ENCODE measurements around the gene ARID1B.
A peak's percentile ranks its signal among the peaks of the same experiment; 100 is the strongest.

Gene ARID1B

DNA sequence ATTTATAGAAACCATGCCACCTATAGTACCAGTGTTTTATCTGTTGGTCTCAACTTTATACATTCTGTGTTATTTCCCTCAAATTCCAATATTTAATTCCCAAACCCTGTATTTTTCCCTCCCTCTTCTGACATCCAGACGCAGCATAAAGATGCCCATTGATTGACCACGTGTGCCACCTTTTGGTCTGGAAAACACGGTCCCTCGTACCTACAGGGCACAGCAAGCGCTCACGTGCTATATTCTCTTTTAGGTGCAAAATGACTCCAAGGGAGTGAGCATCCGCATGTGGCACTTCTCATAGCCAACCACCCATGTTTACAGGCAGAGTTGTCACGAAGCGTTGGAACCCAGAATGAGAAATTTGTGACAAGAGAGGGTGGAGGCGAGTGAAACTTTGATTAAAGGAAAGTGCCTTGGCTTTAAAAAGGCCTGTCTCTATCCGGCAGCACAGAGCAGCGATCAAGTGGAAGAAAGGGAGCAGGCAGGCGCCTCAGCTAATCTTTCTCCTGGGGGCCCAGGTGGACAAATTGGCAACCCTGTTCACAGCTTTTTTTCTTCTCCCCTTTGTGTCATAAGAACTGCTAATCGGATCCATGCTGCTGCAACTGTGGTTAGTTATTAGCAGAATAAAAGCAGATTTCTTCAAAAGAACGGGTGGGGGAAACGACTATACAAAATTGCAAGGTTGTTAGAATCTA lies 320.2 kb downstream of the ARID1B start:
- no peak for DNase-seq (ENCODE audit: low read depth in 2 of 2)

DNA sequence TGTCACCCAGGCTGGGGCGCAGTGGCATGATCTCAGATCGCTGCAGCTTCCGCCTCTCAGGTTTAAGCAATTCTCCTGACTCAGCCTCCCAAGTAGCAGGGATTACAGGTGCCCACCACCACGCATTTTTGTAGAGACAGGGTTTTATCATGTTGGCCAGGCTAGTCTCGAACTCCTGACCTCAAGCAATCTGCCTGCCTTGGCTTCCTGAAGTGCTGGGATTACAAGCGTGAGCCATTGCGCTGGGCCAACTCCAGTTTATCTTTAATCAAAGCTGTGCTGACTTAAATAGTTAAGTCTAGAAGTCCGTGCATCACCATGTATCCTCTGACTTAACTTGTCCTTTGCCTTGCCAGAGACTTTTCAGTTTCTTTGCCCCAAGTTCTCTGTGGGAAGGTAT lies 321.8 kb downstream of the ARID1B start:
- DNase-seq (ENCODE audit: low read depth in 2 of 2), result no peak

DNA sequence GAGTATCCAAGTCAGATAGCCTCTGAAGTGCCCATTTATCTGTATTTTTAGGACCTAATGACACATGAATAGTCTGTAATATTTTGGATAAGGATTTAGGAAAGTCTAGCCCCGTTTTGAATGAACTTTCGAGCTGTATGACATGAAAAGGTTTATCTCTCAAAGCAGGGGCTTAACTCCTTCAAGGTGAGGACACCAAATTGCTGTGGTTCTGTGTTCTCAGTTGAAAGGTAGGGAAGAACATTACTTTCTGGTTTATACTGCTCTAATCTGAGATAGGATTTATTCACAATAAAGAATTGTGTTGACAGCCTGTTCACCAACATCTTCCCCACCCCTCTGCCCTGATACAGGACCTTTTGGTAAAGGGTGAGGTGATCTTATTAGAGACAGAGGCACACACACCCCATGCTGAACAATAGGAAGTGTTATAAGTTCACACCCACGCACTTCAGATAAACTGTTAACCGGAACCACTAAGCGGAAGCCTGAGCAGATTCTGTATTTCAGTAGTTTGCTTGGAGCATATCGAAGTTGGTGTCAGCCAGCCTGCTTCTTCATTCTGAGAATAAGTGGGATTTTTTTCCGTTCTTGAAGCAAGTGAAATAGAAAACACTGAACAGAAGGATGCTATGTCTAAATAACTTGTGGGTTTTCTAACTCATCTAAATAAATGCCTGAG lies 322.9 kb downstream of the ARID1B start:
- peak in 1 of 2 donors; percentile 6 for DNase-seq (ENCODE audit: low read depth in 2 of 2)

DNA sequence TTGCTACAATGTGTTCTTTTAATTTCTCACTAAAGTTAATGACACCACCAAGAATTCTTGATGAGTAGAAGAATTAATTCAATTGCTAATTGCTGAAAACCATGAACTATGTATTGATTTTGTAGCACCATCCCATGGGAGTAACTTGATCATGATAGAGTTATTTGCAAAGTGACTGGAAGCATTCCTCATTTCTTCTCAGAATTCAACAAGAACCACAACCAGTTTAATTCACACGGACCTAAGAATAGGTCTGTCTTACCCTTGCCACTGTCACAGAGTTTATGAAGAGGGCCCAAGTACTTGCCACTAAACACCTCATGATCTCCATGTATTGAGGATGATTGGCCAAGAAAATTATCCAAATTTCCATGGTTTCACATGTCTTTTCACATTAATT lies 324.0 kb downstream of the ARID1B start:
- no peak for DNase-seq (ENCODE audit: low read depth in 2 of 2)

DNA sequence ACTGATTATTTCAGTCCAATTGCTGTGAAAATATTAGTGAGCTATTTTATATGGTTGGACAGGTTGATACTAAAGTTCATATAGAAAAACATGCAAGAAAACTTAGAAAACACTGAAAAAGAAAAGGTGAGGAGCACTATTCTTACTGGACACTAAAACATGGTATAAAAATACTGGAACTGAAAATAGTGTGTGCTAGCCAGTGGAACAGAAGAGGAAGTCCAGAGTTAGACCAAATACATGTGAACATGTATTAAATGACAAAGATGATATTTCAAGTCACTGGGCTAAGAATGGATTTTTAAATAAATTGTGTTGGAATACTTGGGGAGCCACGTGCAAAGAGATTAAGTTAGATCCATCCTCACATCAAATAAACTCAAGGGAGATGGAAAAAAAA lies 327.6 kb downstream of the ARID1B start:
- no peak for DNase-seq (ENCODE audit: low read depth in 2 of 2)

DNA sequence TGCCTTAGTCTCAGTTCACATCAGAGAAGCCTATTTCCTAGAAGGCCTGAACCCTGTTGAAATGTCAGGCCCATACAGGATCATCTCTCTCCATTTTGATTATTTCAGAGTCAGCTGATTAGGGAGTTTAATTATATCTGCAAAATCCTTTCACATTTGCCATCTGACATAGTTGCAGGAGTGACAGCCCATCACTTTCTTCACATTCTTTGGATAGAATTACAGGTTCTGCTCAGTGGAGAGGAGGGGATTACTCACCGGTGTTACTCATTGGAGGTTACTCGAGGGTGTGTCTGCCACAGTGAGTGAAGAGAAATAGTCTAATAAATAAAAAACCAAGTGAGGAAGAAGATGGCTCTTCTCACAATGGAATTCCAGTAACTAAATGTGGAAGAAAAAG lies 329.3 kb downstream of the ARID1B start:
- DNase-seq (ENCODE audit: low read depth in 2 of 2), result no peak

DNA sequence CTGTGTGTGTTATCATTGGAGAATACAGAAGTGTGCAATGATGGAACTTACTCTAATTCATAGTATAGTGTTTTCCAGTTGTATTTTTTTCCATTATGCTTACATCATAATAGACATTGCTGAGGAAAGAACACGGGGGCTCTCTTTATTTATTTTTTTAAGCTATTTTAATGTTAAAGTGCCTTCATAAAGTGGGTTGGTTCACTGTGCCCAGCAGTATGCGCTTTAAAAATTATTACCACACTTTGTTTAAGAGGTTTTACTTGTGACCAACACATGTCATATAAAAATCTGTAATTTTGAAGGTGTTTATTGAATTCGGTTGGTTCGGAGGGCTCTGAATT lies 330.4 kb downstream of the ARID1B start:
- DNase-seq (ENCODE audit: low read depth in 2 of 2), result no peak

DNA sequence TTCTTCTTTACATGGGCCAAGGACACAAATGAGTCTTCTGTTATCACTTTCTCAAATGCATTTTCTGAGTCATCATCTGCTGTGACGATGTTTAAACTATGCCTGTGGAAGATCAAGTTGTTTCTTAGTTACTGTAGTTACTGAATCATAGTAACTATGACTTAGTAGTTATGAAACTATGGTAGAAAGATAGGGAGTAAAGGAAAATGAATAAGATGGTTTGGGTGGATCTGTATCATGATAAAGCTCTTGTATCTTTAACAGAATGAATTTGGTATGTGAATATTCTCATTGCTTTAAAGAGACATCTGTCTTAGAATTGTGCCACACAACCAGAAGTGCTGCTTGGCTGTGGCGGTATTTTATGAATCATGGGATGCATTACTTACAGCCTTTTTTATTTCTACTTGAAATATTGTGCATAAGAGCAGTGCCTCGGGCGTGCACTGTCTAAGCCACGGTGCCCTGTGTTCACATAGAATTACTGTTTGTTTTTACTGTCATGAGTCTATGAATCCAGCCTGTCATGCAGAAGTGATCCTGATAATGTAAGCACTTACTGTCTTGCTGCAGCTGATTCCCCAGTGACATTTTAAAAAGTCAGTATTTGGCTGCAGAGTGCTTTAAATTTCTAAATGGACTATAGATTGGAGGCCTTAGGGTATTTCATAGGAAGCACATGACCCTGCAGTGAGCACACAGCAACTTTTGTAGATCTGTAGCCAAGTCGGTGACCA lies 330.9 kb downstream of the ARID1B start:
- no peak for DNase-seq (ENCODE audit: low read depth in 2 of 2)

DNA sequence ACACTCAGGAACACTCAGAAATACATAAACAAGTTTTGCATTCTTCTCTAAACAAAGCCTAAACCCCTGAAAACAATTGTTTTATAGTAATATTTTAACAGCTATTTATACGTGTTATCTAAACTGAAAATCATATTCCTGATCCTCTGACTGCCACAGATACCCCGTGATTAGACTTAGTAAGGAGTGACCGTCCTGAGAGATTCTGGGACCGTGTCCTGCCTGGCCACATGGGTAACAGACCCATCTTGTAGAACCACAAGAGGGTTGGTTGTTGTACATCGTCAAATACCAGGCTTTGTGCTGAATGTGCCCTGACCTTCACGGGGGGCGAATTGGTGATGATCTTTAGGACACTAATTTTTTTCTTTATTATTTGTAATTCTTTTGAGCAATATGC lies 331.7 kb downstream of the ARID1B start:
- no peak for DNase-seq (ENCODE audit: low read depth in 2 of 2)

DNA sequence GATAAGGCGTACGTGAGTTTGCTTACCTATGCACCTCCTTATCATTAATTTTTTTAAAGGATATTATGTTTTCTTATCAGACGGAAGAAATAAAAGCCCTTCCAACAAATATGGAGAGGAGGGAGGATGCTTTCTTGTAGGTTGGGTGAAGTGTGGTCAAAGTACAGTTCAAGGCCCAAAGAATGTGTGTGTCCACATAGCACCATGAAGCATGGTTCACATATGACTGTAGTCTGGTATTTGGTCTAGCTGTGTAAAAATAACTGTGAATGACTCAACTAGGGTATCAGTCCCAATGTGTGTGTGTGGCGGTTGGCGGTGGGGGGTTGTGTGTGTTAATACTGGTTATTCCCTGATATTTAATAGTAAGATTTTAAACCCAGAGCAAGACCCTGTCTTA lies 333.4 kb downstream of the ARID1B start:
- no peak for DNase-seq (ENCODE audit: low read depth in 2 of 2)

DNA sequence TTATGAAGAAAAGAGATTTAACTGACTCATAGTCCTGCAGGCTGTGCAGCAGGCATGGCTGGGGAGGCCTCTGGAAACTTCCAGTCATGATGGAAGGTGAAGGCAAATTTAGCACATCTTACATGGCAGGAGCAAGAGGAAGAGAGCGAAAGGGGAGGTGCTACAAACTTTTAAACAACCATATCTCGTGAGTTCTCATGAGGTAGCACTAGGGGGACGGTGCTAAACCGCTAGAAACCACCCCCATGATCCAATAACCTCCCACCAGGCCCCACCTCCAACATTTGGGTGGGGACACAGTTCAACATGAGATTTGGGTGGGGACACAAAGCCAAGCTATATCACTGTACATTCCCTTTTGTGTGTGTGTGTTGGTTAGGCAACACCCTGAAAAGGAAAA lies 336.2 kb downstream of the ARID1B start:
- no peak for DNase-seq (ENCODE audit: low read depth in 2 of 2)

DNA sequence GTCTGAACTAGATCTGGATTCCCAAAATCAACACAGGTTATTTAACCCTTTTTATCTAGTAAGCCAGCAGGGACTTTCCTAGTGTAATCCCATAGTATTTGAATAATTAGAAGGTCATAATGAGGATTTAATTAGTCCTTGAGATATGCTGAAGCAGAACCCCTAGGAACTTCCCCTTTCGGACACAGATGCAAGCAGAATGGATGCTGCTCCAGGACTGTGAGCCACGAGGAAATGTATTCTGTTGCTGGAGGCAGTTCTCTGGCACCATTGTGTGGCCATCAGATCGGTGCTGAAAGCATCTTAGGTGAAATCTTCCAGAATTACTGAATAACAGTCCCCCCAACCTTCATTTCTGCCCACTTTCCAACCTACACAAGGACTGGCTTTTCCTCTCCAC lies 339.2 kb downstream of the ARID1B start:
- no peak for DNase-seq (ENCODE audit: low read depth in 2 of 2)

DNA sequence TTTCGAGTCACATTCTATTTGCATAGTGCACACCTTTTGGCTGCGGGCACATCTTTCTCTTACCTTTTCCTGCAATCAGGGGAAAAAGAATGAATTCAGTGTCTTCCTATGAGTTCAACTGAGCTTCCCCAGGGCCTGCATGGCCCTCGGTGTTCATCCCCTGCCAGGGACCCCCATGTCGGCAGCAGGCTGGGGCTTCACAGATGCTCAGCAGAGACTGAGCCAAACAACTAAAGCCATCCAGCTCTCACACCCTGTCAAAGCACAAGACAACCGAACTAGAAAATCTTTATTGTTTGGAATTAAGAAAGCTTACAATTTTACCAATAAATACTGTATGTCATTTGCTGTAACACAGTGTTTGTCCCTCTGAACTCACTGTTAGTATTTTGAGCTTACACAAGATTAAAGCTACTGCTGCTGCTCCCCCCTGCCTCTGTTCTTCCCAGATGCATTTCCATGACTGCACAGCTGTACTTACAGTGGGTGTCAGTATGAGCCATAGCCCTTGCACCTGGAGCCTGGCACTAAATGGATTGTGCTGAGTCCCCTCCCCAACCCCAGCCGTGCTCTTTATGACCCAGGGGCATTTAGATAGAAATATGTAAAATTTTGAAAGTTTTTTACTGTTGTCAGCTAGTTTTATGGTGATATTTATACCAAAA lies 340.4 kb downstream of the ARID1B start:
- DNase-seq (ENCODE audit: low read depth in 2 of 2), result no peak

DNA sequence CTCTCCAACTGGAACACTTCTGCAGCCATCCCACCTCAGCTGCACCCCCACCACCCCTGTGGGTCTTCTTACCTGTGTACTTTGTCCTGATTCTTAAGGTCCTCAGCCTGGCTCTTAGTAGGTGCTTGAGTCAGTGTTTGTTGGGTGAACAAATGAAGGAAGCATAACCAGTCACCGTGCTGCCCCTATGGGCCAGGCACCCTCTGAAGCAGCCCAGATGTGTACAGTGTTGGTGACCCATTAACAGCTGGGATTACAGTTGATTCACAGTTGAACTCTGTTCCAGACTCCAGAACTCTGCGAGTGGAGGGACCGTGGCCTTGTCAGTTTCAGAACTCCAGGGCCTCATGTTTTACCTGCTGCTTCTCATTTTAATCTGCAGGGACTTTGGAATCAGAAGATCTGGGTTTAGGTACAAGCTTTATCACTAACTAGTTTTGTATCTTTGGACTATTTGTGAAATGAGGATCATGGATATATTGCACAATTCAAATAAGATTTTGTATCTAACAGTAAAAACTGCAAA lies 342.4 kb downstream of the ARID1B start:
- DNase-seq (ENCODE audit: low read depth in 2 of 2), result no peak

DNA sequence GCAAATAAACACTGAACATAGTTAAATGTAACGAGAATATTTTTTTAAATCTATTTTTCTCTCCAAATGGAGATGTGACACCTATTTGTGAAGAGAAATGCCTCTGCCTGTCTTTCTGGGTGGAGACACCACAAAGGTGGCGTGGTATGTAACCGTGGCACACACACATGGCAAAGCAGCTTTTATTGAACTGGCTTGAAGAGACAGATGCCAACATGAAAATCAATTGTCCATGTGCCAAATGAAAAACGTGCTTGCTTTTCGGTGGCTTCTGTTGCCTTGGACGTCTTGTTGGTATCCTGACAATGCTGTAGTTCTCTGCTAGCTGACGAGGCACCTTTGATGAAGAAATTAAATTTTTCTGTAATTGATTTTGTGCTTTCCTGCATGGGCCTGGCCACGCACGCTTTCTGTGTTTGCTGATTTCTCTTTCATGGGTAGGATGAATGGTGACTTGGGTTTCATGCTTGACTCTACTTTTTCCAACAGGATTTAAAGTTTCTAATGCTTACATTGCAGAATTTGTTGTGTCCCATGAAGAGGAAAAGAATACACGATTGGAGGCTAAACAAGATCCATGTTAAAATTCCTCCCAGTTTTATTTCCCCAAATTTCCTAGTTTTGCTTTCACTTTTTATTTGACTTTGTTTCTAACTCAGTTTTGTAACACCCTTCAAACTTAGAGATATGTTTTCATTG lies 343.5 kb downstream of the ARID1B start:
- DNase-seq (ENCODE audit: low read depth in 2 of 2), result no peak

DNA sequence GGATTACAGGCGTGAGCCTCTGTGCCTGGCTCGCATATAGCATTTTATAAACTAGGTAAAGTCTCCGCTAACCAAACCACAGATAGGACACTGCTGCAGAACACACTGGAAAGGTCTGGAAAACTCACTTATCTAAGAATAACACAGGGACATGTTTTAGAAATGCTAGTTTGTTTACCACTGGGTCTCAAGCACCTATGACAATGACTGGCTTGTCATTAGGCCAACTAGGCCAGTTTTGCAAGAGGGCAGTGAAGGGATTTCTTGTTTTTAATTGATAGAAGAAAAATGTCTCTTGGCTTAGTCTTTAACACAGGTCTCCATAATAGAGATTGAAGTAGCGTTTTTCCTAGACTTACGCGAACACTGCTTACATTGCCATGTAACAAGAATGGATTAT lies 344.7 kb downstream of the ARID1B start:
- no peak for DNase-seq (ENCODE audit: low read depth in 2 of 2)

DNA sequence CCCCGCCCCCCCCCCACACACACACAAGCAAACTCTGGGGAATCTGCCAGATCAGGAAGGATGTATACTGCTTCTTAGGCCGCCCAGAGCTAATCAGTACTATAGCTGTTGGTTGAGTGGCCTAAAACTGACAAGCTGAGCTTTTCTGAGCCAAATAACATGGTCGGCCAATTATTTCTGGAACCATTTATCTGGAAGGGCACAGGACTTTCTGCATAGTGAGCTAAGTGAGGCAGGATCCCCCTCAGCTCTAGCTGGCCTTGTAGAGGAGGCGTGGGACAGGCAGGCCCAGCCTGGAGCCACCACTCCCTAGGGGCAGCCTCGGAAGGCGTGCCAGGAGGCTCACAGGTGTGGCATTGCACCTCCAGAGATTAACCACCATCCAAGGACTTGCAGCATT lies 346.1 kb downstream of the ARID1B start:
- DNase-seq (ENCODE audit: low read depth in 2 of 2), result no peak

DNA sequence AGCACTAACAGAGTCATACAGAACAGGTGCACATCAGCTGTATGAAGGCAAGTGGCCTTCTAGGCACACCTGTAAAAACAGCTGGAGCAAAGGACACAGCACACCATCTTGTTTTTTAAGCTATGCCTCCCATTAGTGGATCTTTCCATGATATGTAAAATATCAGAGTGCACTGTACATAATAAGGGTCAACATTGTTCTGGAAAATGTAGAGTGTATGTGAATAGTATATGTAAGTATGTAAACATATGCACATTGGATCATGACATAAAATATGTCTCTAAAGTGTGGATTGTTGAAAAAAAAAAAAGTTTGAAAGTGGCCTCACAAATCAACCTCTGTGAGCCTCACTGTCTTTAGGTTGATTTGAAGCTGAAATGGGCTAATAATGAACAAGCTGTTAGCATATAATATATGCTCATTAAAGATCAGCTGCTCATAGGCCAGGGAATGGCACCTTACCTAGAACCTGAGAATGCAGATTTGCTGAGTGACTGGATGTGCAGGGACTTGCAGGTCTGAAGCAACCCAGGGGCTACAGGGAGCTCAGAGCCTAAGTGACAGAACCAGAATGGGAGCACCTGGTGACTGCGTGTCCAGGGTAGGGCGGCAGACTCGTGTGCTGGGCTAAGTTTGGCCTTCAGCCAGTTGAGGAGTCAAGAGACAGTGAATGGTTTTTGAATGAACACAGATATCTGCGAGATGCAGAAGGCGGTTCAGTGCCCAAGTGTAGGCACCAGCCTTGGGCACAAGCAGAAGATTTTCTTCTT lies 347.5 kb downstream of the ARID1B start:
- no peak for DNase-seq (ENCODE audit: low read depth in 2 of 2)

DNA sequence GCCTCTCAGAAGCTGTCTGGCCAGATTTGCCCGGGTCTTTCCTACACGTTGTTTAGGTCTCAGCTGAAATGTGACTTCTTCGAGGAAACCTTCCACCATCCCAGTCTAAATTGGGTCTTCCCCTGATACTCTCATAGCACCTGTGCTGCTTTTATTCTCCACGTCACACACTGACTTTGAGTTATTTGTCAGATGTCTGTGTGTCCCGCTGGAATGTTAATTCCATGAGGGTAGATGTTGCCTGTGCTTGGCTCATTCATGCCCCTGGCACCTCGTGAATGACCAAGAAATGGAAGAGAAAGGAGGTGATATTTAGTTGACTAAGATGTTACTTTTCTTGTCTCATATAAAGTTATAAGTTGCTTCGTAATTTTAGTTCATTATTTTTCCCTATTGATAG lies 348.4 kb downstream of the ARID1B start:
- no peak for DNase-seq (ENCODE audit: low read depth in 2 of 2)

DNA sequence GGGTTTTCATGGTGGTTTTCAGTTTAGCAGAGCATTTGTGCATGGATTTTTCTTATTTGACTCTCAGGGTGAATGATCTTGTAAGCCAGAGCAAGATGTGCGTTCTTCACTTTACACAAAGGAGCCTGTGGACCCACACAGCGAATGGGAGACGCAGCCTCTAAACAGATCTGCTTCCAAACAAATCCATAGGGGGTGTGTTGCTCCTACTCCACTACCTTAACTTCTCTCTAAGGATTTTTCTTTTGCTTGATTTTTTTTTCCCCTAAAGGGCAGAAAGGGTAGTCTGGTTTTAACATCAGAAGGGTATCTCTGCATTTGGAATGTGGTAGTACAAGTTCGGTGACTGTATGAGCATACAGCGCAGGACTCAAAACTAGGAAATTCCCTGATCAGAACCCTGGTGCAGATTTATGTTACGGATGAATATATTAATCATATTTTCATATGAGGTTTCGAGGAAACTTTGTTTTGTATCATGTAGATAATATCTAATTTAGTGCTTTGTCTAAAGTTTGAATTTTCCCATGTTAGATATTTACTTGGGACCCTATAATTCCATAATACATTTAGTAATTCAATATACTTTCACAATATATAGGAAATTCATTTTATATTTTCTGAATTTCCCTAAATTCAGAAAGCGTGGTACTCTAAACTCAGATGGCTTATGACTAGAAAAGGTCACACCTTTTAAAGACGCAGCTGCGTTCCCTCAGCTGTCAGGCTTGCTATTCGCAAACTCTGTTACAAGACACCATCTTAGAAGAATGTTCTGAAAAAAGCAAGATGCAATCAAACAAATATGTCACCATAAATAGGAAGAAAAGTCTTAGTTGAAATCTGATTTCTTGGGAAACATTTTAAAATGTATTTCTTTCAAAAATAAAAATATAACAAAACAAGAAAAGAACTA lies 349.3 kb downstream of the ARID1B start:
- no peak for DNase-seq (ENCODE audit: low read depth in 2 of 2)

All from stimulated activated CD8-positive, alpha-beta memory T cell treated with anti-CD3 and anti-CD28 coated beads, Interleukin-2, amount 100 ng/mL, for 48 hours (primary cell).